Measurements from ENCODE around the gene UNC13A.

Gene UNC13A

GRCh38 chr19:17687857-17688784, at the start of gene UNC13A:
Gene UNC13A (minus strand): TSS chr19:17688354. CDS start chr19:17688199, 155 bp downstream.
- H3K4me3 ChIP-seq (ENCODE audit: low read length) = no peak within 1 kb of the TSS
- no peak for TF ChIP-seq CTCF (conservative IDR thresholded peaks at IDR 0.05; ENCODE audit: low read depth, low read length)
- no peak for DNase-seq (ENCODE audit: low read depth)

GRCh38 chr19:17737690-17738153, 49.6 kb upstream of the UNC13A start:
- H3K4me3 ChIP-seq (ENCODE audit: low read length) = no peak overlapping the region
- TF ChIP-seq CTCF (conservative IDR thresholded peaks at IDR 0.05; ENCODE audit: low read depth, low read length) = no peak
- no peak for DNase-seq (ENCODE audit: low read depth)

- TF ChIP-seq CTCF (conservative IDR thresholded peaks at IDR 0.05; ENCODE audit: low read depth, low read length) = no peak
Measured at GRCh38 chr19:17735410-17735809, 47.3 kb upstream of the UNC13A start.

GRCh38 chr19:17734146-17734545, 46.0 kb upstream of the UNC13A start:
- no peak for TF ChIP-seq CTCF (conservative IDR thresholded peaks at IDR 0.05; ENCODE audit: low read depth, low read length)
- DNase-seq (ENCODE audit: low read depth) = no peak
- H3K4me3 ChIP-seq (ENCODE audit: low read length) = no peak overlapping the region

More at GRCh38 chr19:17735410-17735809, 47.3 kb upstream of the UNC13A start:
- no peak overlapping the region for H3K4me3 ChIP-seq (ENCODE audit: low read length)
- DNase-seq (ENCODE audit: low read depth) = no peak

GRCh38 chr19:17733127-17733526, 45.0 kb upstream of the UNC13A start:
- no peak overlapping the region for H3K4me3 ChIP-seq (ENCODE audit: low read length)
- DNase-seq (ENCODE audit: low read depth) = no peak
- no peak for TF ChIP-seq CTCF (conservative IDR thresholded peaks at IDR 0.05; ENCODE audit: low read depth, low read length)

- TF ChIP-seq CTCF (conservative IDR thresholded peaks at IDR 0.05; ENCODE audit: low read depth, low read length) = no peak
- DNase-seq (ENCODE audit: low read depth) = no peak
- no peak overlapping the region for H3K4me3 ChIP-seq (ENCODE audit: low read length)
Measured at GRCh38 chr19:17727843-17728242, 39.7 kb upstream of the UNC13A start.

All from retinal pigment epithelial cell (primary cell).